ENCODE results near the gene TMEM138. TPM values are rescaled to one million over a fixed set of nuclear protein-coding genes. Genes with fewer than 3 reads are reported as not detected.

TMEM138 gene
- total and polyA plus RNA-seq, 9 donors: 21.5 to 115 (median 53.4) TPM

GRCh38 chr11:61361237-61361740, 885 bp upstream of the TMEM138 start:
- DNase-seq: no peak
- WGBS, 3 donors: 0 to 2% (median 1%) methylated on average over 22 of the region's 22 CpGs

GRCh38 chr11:61362542-61362875, 335 bp downstream of the TMEM138 start:
- peaks cover under 1% of the 10 kb centered on the region for H3K4me1 ChIP-seq (ENCODE audit: insufficient read depth)
- H3K4me3 ChIP-seq: peak overlapping the region; percentile 61
- no peaks in the 10 kb centered on the region for H3K36me3 ChIP-seq
- no peaks in the 10 kb centered on the region for H3K9me3 ChIP-seq
- no peak for TF ChIP-seq POLR2A (IDR thresholded peaks at IDR 0.05)
- TF ChIP-seq EP300 (IDR thresholded peaks at IDR 0.05): no peak
- TF ChIP-seq CTCF (IDR thresholded peaks at IDR 0.05): no peak
- H3K27ac ChIP-seq: peak overlapping the region; percentile 93 to 100
- intact Hi-C loops (cut with DNase I): no loop called here
- no peaks in the 10 kb centered on the region for H3K27me3 ChIP-seq
- 0 to 2% (median 0%) methylated on average over 12 of the region's 12 CpGs for WGBS, 3 donors
- no peak for DNase-seq

More at GRCh38 chr11:61361237-61361740, 885 bp upstream of the TMEM138 start:
- Histone ChIP-seq H3K27me3 (no peaks in the 10 kb centered on the region), H3K4me1 (ENCODE audit: insufficient read depth) (peaks cover 2% of the 10 kb centered on the region), H3K9me3 (no peaks in the 10 kb centered on the region), H3K4me3 (peak overlapping the region; percentile 61), H3K36me3 (no peaks in the 10 kb centered on the region), H3K27ac (peak overlapping the region; percentile 93 to 100)
- TF ChIP-seq POLR2A (IDR thresholded peaks at IDR 0.05) (no peak), EP300 (IDR thresholded peaks at IDR 0.05) (no peak), CTCF (IDR thresholded peaks at IDR 0.05) (no peak)
- intact Hi-C loops (cut with DNase I): no loop called here

- Histone ChIP-seq H3K36me3 (no peaks in the 10 kb centered on the region), H3K4me1 (ENCODE audit: insufficient read depth) (peaks cover 8% of the 10 kb centered on the region), H3K27me3 (no peaks in the 10 kb centered on the region), H3K27ac (no peak overlapping the region), H3K4me3 (no peak overlapping the region), H3K9me3 (no peaks in the 10 kb centered on the region)
- TF ChIP-seq EP300 (IDR thresholded peaks at IDR 0.05) (no peak), POLR2A (IDR thresholded peaks at IDR 0.05) (no peak), CTCF (IDR thresholded peaks at IDR 0.05) (no peak)
- WGBS, 3 donors: 84 to 90% (median 88%) methylated on average over 5 of the region's 5 CpGs
- intact Hi-C loops (cut with DNase I): no loop called here
- DNase-seq: no peak
These were observed 2.0 kb downstream of the TMEM138 start for GRCh38 chr11:61364012-61364675.

- TF ChIP-seq CTCF (IDR thresholded peaks at IDR 0.05) (no peak), POLR2A (IDR thresholded peaks at IDR 0.05) (no peak), EP300 (IDR thresholded peaks at IDR 0.05) (no peak)
- DNase-seq: no peak
- intact Hi-C loops (cut with DNase I): no loop called here
- Histone ChIP-seq H3K9me3 (no peaks in the 10 kb centered on the region), H3K27me3 (no peaks in the 10 kb centered on the region), H3K4me3 (no peak overlapping the region), H3K4me1 (ENCODE audit: insufficient read depth) (peaks cover 22% of the 10 kb centered on the region), H3K36me3 (no peaks in the 10 kb centered on the region), H3K27ac (no peak overlapping the region)
- WGBS, 3 donors: 37 to 43% (median 38%) methylated on average over 6 of the region's 6 CpGs
These were observed 5.2 kb downstream of the TMEM138 start for GRCh38 chr11:61367406-61367805.
